ENCODE measurements around the gene HMCN1.
"Not testable (repeated sequence)": the region's sequence is repeated elsewhere in the genome, so short reads cannot be mapped to it uniquely, and the experiment has no call there.

The HMCN1 gene

GRCh38 chr1:186210258-186210657, 476.1 kb downstream of the HMCN1 start:
- TF ChIP-seq, protein P1, sequence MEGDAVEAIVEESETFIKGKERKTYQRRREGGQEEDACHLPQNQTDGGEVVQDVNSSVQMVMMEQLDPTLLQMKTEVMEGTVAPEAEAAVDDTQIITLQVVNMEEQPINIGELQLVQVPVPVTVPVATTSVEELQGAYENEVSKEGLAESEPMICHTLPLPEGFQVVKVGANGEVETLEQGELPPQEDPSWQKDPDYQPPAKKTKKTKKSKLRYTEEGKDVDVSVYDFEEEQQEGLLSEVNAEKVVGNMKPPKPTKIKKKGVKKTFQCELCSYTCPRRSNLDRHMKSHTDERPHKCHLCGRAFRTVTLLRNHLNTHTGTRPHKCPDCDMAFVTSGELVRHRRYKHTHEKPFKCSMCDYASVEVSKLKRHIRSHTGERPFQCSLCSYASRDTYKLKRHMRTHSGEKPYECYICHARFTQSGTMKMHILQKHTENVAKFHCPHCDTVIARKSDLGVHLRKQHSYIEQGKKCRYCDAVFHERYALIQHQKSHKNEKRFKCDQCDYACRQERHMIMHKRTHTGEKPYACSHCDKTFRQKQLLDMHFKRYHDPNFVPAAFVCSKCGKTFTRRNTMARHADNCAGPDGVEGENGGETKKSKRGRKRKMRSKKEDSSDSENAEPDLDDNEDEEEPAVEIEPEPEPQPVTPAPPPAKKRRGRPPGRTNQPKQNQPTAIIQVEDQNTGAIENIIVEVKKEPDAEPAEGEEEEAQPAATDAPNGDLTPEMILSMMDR (IDR thresholded peaks at IDR 0.05; ENCODE audit: control insufficient read depth, extremely low read depth, insufficient read depth), result no peak
- no peak for DNase-seq (ENCODE audit: low read depth)
- no peak overlapping the region for H3K4me3 ChIP-seq (ENCODE audit: low read depth, low read length)

DNA sequence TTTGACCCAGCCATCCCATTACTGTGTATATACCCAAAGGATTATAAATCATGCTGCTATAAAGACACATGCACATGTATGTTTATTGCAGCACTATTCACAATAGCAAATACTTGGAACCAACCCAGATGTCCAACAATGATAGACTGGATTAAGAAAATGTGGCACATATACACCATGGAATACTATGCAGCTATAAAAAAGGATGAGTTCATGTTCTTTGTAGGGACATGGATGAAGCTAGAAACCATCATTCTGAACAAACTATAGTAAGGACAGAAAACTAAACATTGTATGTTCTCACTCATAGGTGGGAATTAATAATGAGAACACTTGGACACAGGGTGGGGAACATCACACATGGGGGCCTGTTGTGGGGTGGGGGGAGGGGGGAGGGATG, 477.4 kb downstream of the HMCN1 start:
- not testable (repeated sequence) for DNase-seq (ENCODE audit: low read depth); H3K4me3 ChIP-seq (ENCODE audit: low read depth, low read length)

- DNase-seq (ENCODE audit: low read depth), result peak; percentile 71
- H3K4me3 ChIP-seq (ENCODE audit: low read depth, low read length), result no peak overlapping the region
- TF ChIP-seq, protein P1 (IDR thresholded peaks at IDR 0.05; ENCODE audit: control insufficient read depth, extremely low read depth, insufficient read depth), result peak; percentile 96
These were observed 478.5 kb downstream of the HMCN1 start for GRCh38 chr1:186212568-186213224.

- H3K4me3 ChIP-seq (ENCODE audit: low read depth, low read length), result no peak overlapping the region
- TF ChIP-seq, protein P1 (IDR thresholded peaks at IDR 0.05; ENCODE audit: control insufficient read depth, extremely low read depth, insufficient read depth), result no peak
- DNase-seq (ENCODE audit: low read depth), result no peak
These were observed 479.0 kb downstream of the HMCN1 start for GRCh38 chr1:186213225-186213607.

DNA sequence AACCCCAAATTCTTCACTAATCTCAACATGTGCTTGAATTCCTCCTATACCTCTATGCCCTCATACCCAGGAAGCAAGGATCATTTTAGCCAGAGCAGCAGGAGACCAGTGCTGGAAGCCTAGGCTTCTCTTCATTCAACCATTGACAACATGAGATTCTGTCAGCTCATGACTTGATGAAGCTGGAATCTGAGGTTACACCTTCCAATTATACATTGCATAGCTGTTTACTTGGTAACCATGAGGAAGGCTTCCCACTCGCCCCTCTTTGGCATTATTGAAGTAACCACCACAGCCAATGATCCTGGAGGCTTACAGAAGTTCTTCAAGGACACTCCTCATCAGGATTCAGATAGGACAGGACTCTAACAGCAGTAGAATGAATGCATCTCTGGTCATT, 480.6 kb downstream of the HMCN1 start:
- DNase-seq (ENCODE audit: low read depth), result no peak
- TF ChIP-seq, protein P1 (IDR thresholded peaks at IDR 0.05; ENCODE audit: control insufficient read depth, extremely low read depth, insufficient read depth), result no peak
- H3K4me3 ChIP-seq (ENCODE audit: low read depth, low read length), result no peak overlapping the region

GRCh38 chr1:186215636-186216035, 481.4 kb downstream of the HMCN1 start:
- DNase-seq (ENCODE audit: low read depth), result no peak
- TF ChIP-seq, protein P1 (IDR thresholded peaks at IDR 0.05; ENCODE audit: control insufficient read depth, extremely low read depth, insufficient read depth), result no peak
- H3K4me3 ChIP-seq (ENCODE audit: low read depth, low read length), result no peak overlapping the region

DNA sequence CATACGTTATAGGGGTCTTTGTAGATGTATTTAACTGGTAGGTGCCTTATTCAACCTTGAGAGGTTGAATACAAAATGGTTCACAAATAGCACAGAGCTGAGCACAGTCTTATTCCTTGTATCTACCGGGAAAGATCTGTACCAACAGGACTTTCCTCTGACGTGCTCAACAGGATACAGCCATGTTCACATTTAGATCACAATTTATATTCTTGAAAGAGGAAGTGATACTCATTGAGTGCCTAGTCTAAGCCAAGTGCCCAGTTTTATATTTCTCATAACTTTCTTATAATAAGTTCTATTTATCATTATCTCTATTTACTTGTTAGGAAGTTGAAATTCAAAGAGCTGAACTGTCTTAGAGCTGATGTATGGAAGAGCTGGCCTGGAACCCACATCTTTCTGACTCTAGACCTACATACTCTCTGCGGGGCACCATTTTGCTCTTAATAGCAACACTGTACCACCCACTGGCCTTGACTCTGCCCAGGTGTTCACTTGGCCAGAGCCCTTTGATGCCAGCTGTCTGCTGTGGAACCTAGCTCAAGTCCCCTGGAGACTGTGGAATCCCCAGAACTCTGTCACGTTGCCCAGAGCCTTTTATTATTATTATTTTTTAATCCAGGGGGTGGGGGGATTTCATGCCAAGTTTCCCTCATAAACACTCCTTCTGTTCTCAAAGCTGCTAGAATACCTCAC, 484.6 kb downstream of the HMCN1 start:
- TF ChIP-seq, protein P1 (IDR thresholded peaks at IDR 0.05; ENCODE audit: control insufficient read depth, extremely low read depth, insufficient read depth), result no peak
- H3K4me3 ChIP-seq (ENCODE audit: low read depth, low read length), result no peak overlapping the region
- no peak for DNase-seq (ENCODE audit: low read depth)

All from LNCaP clone FGC (cell line).